OCI-LY7 (cell line): ENCODE measurements around the gene PARD3. TPM values are rescaled to one million over a fixed set of nuclear protein-coding genes. Genes with fewer than 3 reads are reported as not detected.
"Not testable (repeated sequence)": the region's sequence is repeated elsewhere in the genome, so short reads cannot be mapped to it uniquely, and the experiment has no call there.

Experiments used
- BruUV-seq: library from RNA; stranded (reverse); fragments of 400-500 nt; replicated peaks from 2 replicates; lab custom pipeline; 2021; lab: Mats Ljungman, UMichigan
- CTCF ChIA-PET: fragments of 300-600 bp; sonication (Branson Sonifier 250); formaldehyde crosslinking; loops from one replicate; lab custom pipeline; 2022; ENCODE audit warnings: antibody characterized with exemption; ENCODE audit not compliant: unreplicated experiment; lab: Charles Lee
- POLR2A ChIA-PET: fragments of 300-600 bp; sonication (Branson Sonifier 250); formaldehyde crosslinking; loops from one replicate; lab custom pipeline; 2022; ENCODE audit warnings: antibody characterized with exemption; lab: Charles Lee
- DNase-seq: peaks from one replicate; pipeline ENCODE4 v3.0.0-alpha.2; 2015; ENCODE audit warnings: low spot score
- H2AFZ ChIP-seq: fragments of 200-600 bp; sonication (generic), shearing (Covaris generic); 2 replicates; pipeline ENCODE4 v1.6.1; 2014; ENCODE audit warnings: mild to moderate bottlenecking, antibody characterized with exemption, low read length, moderate library complexity
- H3K27ac ChIP-seq: fragments of 200-600 bp; sonication (generic); 2 replicates; pipeline ENCODE4 v1.5.1; 2014; ENCODE audit warnings: mixed run types, low read depth, mild to moderate bottlenecking, moderate library complexity, low read length, inconsistent platforms; ENCODE audit not compliant: poor library complexity, severe bottlenecking
- H3K36me3 ChIP-seq: fragments of 200-600 bp; sonication (generic); 2 replicates; pipeline ENCODE4 v1.6.1; 2014; ENCODE audit warnings: mild to moderate bottlenecking, antibody characterized with exemption, low read length, moderate library complexity, mixed read lengths; ENCODE audit not compliant: insufficient read depth
- H3K4me1 ChIP-seq: fragments of 200-600 bp; sonication (generic); 2 replicates; pipeline ENCODE4 v1.5.1; 2014; ENCODE audit warnings: mild to moderate bottlenecking, low read length; ENCODE audit not compliant: insufficient read depth, poor library complexity, severe bottlenecking
- H3K4me2 ChIP-seq: fragments of 200-600 bp; sonication (generic); 2 replicates; pipeline ENCODE4 v1.6.1; 2014; ENCODE audit warnings: mild to moderate bottlenecking, low read length
- H3K4me3 ChIP-seq: fragments of 200-600 bp; sonication (generic); 2 replicates; pipeline ENCODE4 v1.5.1; 2014; ENCODE audit warnings: mild to moderate bottlenecking, low read depth, low read length; ENCODE audit not compliant: poor library complexity, severe bottlenecking
- H3K79me2 ChIP-seq: fragments of 200-600 bp; sonication (generic); 2 replicates; pipeline ENCODE4 v1.6.1; 2016; ENCODE audit warnings: low read depth, mild to moderate bottlenecking, low read length, moderate library complexity, mixed read lengths; ENCODE audit not compliant: insufficient read depth
- H3K9me2 ChIP-seq: fragments of 200-600 bp; sonication (generic); 2 replicates; pipeline ENCODE4 v1.6.1; 2016; ENCODE audit warnings: mild to moderate bottlenecking, low read length, mixed read lengths; ENCODE audit not compliant: insufficient read depth
- H3K9me3 ChIP-seq: fragments of 200-600 bp; sonication (generic); 2 replicates; pipeline ENCODE4 v1.6.1; 2014; ENCODE audit warnings: mild to moderate bottlenecking, mixed run types, low read length, mixed read lengths
- H4K20me1 ChIP-seq: fragments of 200-600 bp; sonication (generic); 2 replicates; pipeline ENCODE4 v1.6.1; 2014; ENCODE audit warnings: mild to moderate bottlenecking, antibody characterized with exemption, low read length, moderate library complexity, mixed read lengths; ENCODE audit not compliant: insufficient read depth
- EZH2phosphoT487 ChIP-seq: fragments of 200-600 bp; sonication (generic); IDR thresholded peaks from 2 replicates; pipeline ENCODE4 v1.6.1; 2018; ENCODE audit warnings: low read depth, borderline replicate concordance, mild to moderate bottlenecking, mixed run types, antibody characterized with exemption, low read length, moderate library complexity, mixed read lengths
- intact Hi-C: fragments of 100-400 bp; cut with micrococcal nuclease; formaldehyde crosslinking; loops from one replicate; pipeline ENCODE4 v1.10.0; 2022; ENCODE audit not compliant: unreplicated experiment
- total RNA-seq, 2 experiments: library from RNA; depleted of rRNA in 1 of 2; stranded (reverse); fragments of >200 nt in 1 of 2; shearing (Covaris generic) in 1 of 2; gene quantifications; 2 replicates each; pipeline ENCODE4 v1.2.3, GENCODE V29; 2014 to 2022
- TF ChIP-seq, protein P1 (sequence below): fragments of 200-600 bp; sonication (generic); conservative IDR thresholded peaks from 2 replicates; pipeline ENCODE4 v1.5.1; 2014; ENCODE audit warnings: mild to moderate bottlenecking, antibody characterized with exemption, low read length, moderate library complexity, mixed read lengths

Gene PARD3
- total RNA-seq, 2 experiments from 2014 or later, result not detected

DNA sequence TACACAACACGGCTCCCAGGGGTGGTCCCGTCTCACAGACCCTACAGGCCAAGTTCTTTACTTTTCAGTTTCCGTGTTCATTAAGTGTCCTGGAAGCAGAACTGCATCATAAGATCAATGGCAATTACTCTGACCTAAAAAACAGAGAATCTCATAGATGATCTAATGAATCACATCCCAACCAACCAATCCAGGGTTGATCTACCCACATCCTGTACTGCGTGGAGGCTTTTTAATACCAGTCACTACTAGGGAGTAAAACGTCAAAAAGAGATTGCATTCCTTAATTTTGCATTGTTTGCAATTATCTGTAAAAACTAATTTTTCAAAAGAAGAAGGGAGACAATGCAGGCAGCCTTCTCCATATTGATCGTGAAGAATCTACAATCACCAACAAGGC is 72.6 kb downstream of the PARD3 start:
- no peak for TF ChIP-seq EZH2phosphoT487
- TF ChIP-seq, protein P1, sequence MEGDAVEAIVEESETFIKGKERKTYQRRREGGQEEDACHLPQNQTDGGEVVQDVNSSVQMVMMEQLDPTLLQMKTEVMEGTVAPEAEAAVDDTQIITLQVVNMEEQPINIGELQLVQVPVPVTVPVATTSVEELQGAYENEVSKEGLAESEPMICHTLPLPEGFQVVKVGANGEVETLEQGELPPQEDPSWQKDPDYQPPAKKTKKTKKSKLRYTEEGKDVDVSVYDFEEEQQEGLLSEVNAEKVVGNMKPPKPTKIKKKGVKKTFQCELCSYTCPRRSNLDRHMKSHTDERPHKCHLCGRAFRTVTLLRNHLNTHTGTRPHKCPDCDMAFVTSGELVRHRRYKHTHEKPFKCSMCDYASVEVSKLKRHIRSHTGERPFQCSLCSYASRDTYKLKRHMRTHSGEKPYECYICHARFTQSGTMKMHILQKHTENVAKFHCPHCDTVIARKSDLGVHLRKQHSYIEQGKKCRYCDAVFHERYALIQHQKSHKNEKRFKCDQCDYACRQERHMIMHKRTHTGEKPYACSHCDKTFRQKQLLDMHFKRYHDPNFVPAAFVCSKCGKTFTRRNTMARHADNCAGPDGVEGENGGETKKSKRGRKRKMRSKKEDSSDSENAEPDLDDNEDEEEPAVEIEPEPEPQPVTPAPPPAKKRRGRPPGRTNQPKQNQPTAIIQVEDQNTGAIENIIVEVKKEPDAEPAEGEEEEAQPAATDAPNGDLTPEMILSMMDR, result no peak
- CTCF ChIA-PET, result no interaction called here
- no peaks in the 10 kb centered on the region for H3K79me2 ChIP-seq

DNA sequence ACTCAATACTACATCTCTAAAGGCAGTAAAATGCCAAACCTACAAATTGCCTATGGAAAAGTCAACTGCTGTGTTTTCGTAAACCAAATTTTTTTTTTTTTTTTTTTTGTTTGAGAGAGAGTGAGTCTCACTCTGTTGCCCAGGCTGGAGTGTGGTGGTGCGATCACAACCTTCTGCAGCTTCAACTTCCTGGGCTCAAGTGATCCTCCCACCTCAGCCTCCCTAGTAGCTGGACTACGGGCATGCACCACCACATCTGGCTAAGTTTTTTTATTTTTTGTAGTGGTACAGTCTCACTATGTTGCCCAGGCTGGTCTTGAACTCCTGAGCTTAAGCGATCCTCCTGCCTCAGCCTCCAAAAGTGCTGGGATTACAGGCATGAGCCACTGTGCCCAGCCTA is 74.0 kb downstream of the PARD3 start:
- BruUV-seq, CTCF ChIA-PET, H2AFZ ChIP-seq, H3K4me3 ChIP-seq, H3K27ac ChIP-seq, H3K9me3 ChIP-seq, H3K4me2 ChIP-seq, H3K9me2 ChIP-seq, H3K79me2 ChIP-seq, DNase-seq, intact Hi-C loops, H4K20me1 ChIP-seq, H3K4me1 ChIP-seq, H3K36me3 ChIP-seq: not testable (repeated sequence)
- POLR2A ChIA-PET, result interaction anchor here (0.6 to 0.9 kb wide), 4 partner anchors 9 to 90 kb away, joined by 3 to 4 read pairs (median 4); no protein-coding TSS in a partner anchor

More for the DNA sequence above, 72.6 kb downstream of the PARD3 start:
- POLR2A ChIA-PET, result no interaction called here
- H3K36me3 ChIP-seq, result no peaks in the 10 kb centered on the region
- no peaks in the 10 kb centered on the region for H3K4me1 ChIP-seq
- H3K4me3 ChIP-seq, result no peak overlapping the region
- no peaks in the 10 kb centered on the region for H4K20me1 ChIP-seq
- no peaks in the 10 kb centered on the region for H3K9me2 ChIP-seq
- no peaks in the 10 kb centered on the region for H3K9me3 ChIP-seq
- intact Hi-C loops, result no loop called here
- BruUV-seq, result no TSS peak
- H3K27ac ChIP-seq, result no peak overlapping the region
- DNase-seq, result no peak
- H3K4me2 ChIP-seq, result no peak overlapping the region
- no peak overlapping the region for H2AFZ ChIP-seq

DNA sequence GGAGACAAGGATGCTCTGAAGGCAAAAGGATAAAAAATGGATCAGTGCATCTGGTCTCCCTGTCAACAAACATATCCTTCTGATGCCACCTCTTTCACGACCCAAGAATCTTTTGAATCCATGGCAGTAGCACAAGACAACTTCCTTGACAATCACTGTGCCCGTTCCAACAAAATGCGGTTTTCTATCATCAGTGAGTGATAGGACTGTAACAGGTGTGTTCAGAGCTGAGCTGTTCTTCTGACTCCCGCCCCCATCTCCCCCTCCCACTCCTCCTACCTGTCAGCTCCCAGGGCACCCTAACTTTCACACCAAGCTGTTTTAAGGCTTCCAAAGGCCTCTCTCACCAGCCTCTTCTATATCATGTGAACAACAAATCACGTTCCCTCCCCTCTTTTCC is 74.8 kb downstream of the PARD3 start:
- Histone ChIP-seq H4K20me1 (no peaks in the 10 kb centered on the region), H3K36me3 (no peaks in the 10 kb centered on the region), H2AFZ (no peak overlapping the region), H3K4me2 (no peak overlapping the region), H3K9me2 (no peaks in the 10 kb centered on the region), H3K79me2 (no peaks in the 10 kb centered on the region), H3K4me3 (no peak overlapping the region), H3K27ac (no peak overlapping the region), H3K9me3 (no peaks in the 10 kb centered on the region), H3K4me1 (no peaks in the 10 kb centered on the region)
- TF ChIP-seq, protein P1, result no peak
- no peak for TF ChIP-seq EZH2phosphoT487
- no peak for DNase-seq
- intact Hi-C loops, result no loop called here
- ChIA-PET CTCF (no interaction called here), POLR2A (interaction anchor here (0.7 to 0.9 kb wide), 3 partner anchors 10 to 89 kb away, joined by 3 to 4 read pairs (median 3); no protein-coding TSS in a partner anchor)
- no TSS peak for BruUV-seq
